Adrenal gland (tissue), 5 donors: ENCODE results near the gene C1GALT1C1L.

Source experiments
- POLR2A ChIP-seq, 2 donors: fragments of 450-650 bp; IDR thresholded peaks; one replicate each; pipeline ENCODE4 v1.6.1; 2017; ENCODE audit warnings: antibody characterized with exemption in 2 of 2, mild to moderate bottlenecking in 2 of 2, moderate library complexity in 1 of 2
- TF ChIP-seq, protein P1 (sequence below), 6 experiments: fragments of 450-650 bp in 4 of 6; fragments of 200-600 bp in 2 of 6; sonication (generic) in 1 of 6; IDR thresholded peaks; 1 replicate in 5 of 6; 2 replicates in 1 of 6; pipeline versions ENCODE4 v1.5.1 to v1.8.0; 2016 to 2021; ENCODE audit warnings: antibody characterized with exemption in 6 of 6, mild to moderate bottlenecking in 2 of 6, moderate library complexity in 1 of 6
- donor health status: DM: no; HTN: no; CAD: no.

DNA sequence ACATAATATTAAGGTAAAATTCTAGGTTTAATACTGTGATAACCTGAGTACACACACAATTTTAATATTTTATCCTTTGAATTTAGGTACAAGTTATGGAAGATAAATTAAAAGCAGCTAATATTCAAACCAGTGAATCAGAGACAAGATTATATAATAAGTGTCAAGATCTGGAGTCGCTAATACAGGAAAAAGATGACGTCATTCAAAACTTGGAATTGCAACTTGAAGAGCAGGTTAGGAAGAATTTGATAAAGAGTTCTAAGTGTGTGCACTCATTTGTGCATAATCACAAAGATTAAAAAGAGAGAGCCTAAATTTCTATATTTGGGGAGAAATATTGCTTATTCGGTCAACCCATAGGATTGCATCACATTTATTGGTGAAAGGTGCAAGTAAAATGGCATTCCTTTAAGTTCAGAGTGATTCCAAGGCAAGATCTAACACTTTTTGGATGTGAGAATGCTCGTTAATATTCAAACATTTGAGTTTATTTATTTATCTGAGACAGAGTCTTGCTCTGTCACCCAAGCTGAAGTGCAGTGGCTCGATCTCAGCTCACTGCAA lies 16.3 kb upstream of the C1GALT1C1L start:
- TF ChIP-seq, protein P1, sequence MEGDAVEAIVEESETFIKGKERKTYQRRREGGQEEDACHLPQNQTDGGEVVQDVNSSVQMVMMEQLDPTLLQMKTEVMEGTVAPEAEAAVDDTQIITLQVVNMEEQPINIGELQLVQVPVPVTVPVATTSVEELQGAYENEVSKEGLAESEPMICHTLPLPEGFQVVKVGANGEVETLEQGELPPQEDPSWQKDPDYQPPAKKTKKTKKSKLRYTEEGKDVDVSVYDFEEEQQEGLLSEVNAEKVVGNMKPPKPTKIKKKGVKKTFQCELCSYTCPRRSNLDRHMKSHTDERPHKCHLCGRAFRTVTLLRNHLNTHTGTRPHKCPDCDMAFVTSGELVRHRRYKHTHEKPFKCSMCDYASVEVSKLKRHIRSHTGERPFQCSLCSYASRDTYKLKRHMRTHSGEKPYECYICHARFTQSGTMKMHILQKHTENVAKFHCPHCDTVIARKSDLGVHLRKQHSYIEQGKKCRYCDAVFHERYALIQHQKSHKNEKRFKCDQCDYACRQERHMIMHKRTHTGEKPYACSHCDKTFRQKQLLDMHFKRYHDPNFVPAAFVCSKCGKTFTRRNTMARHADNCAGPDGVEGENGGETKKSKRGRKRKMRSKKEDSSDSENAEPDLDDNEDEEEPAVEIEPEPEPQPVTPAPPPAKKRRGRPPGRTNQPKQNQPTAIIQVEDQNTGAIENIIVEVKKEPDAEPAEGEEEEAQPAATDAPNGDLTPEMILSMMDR (IDR thresholded peaks at IDR 0.05) = no peak
- no peak for TF ChIP-seq POLR2A (IDR thresholded peaks at IDR 0.05)
